B cell (primary cell): ENCODE data around the gene SYTL5. TPM values are rescaled to one million over a fixed set of nuclear protein-coding genes. Genes with fewer than 3 reads are reported as not detected.

Source experiments
- ATAC-seq: fragments of 200-7000 bp; cut with Tn5 transposase; one replicate; pipeline ENCODE4 v1.10.0; 2021; ENCODE audit warnings: low read depth, mild to moderate bottlenecking, moderate number of reproducible peaks, moderate library complexity
- CTCF ChIA-PET: fragments of 350-600 bp; sonication (Branson Sonifier 250); formaldehyde crosslinking; loops from one replicate; lab custom pipeline; 2021; ENCODE audit warnings: antibody characterized with exemption, inconsistent platforms; lab: Charles Lee
- POLR2A ChIA-PET: fragments of 350-600 bp; sonication (Branson Sonifier 250); formaldehyde crosslinking; loops from one replicate; lab custom pipeline; 2021; ENCODE audit warnings: antibody characterized with exemption; lab: Charles Lee
- DNase-seq: peaks from one replicate; pipeline ENCODE4 v3.0.0; 2013
- H2AFZ ChIP-seq: 2 replicates; pipeline ENCODE4 v1.6.1; 2012; ENCODE audit warnings: mild to moderate bottlenecking, low read depth, low read length; ENCODE audit not compliant: insufficient read depth, poor library complexity, severe bottlenecking
- H3K27ac ChIP-seq, 2 donors: 1 replicate in 1 of 2; 2 replicates in 1 of 2; pipeline ENCODE4 v1.5.1; 2012 to 2013; ENCODE audit warnings: low read length in 2 of 2, mild to moderate bottlenecking in 2 of 2, moderate library complexity in 1 of 2
- H3K27me3 ChIP-seq, 4 experiments: fragments of 200-600 bp in 1 of 4; sonication (generic) in 1 of 4; replicated peaks in 1 of 4; 1 replicate in 2 of 4; 2 replicates in 2 of 4; pipeline versions ENCODE4 v1.6.1 to v1.7.0; 2013 to 2016; ENCODE audit warnings: low read length in 3 of 4, mild to moderate bottlenecking in 2 of 4, mixed read lengths in 1 of 4, moderate library complexity in 1 of 4; ENCODE audit not compliant: insufficient read depth in 4 of 4, control insufficient read depth in 3 of 4; ENCODE audit errors: control extremely low read depth in 1 of 4
- H3K36me3 ChIP-seq, 2 experiments: replicated peaks in 1 of 2; 1 replicate in 1 of 2; 2 replicates in 1 of 2; pipeline versions ENCODE4 v1.6.1 to v1.7.1; 2013; ENCODE audit warnings: low read length in 1 of 2; ENCODE audit not compliant: insufficient read depth in 2 of 2, control insufficient read depth in 1 of 2; ENCODE audit errors: control extremely low read depth in 1 of 2, extremely low read depth in 1 of 2
- H3K4me1 ChIP-seq, 2 donors: fragments of 200-600 bp in 1 of 2; sonication (generic) in 1 of 2; 1 replicate in 1 of 2; 2 replicates in 1 of 2; pipeline versions ENCODE4 v1.5.1 to v1.6.1; 2013 to 2017; ENCODE audit warnings: low read length in 2 of 2; ENCODE audit not compliant: control insufficient read depth in 2 of 2, insufficient read depth in 2 of 2
- H3K4me2 ChIP-seq: replicated peaks from 2 replicates; pipeline ENCODE3; 2012; ENCODE audit warnings: mild to moderate bottlenecking, low read depth, low read length; ENCODE audit not compliant: poor library complexity, severe bottlenecking
- H3K4me3 ChIP-seq, 5 experiments: fragments of 200-600 bp in 1 of 5; sonication (generic) in 1 of 5; 1 replicate in 3 of 5; 2 replicates in 2 of 5; pipeline versions ENCODE4 v1.5.1 to v1.7.0; 2011 to 2016; ENCODE audit warnings: low read length in 4 of 5, mild to moderate bottlenecking in 4 of 5, low read depth in 2 of 5, control low read depth in 1 of 5, moderate library complexity in 1 of 5; ENCODE audit not compliant: insufficient read depth in 1 of 5; ENCODE audit errors: control extremely low read depth in 1 of 5, extremely low read depth in 1 of 5
- H3K79me2 ChIP-seq: fragments of 200-600 bp; sonication (generic); one replicate; pipeline ENCODE4 v1.6.0; 2016; ENCODE audit warnings: low read length; ENCODE audit not compliant: control insufficient read depth, insufficient read depth
- H3K9ac ChIP-seq: fragments of 200-600 bp; sonication (generic); 2 replicates; pipeline ENCODE4 v1.6.1; 2017; ENCODE audit warnings: mild to moderate bottlenecking, low read length, moderate library complexity
- H3K9me3 ChIP-seq, 3 donors: one replicate each; pipeline versions ENCODE4 v1.6.1 to v1.7.1; 2013; ENCODE audit warnings: low read length in 2 of 3; ENCODE audit not compliant: control insufficient read depth in 2 of 3, insufficient read depth in 1 of 3; ENCODE audit errors: control extremely low read depth in 1 of 3
- H4K20me1 ChIP-seq: 2 replicates; pipeline ENCODE4 v1.6.0; 2012; ENCODE audit warnings: mild to moderate bottlenecking, low read length; ENCODE audit not compliant: insufficient read depth, control insufficient read depth, poor library complexity, severe bottlenecking
- H3K27ac Mint-ChIP-seq: one replicate; pipeline ENCODE4 v1.8.0; 2021; ENCODE audit warnings: mixed read lengths
- H3K27me3 Mint-ChIP-seq: one replicate; pipeline ENCODE4 v1.8.0; 2021; ENCODE audit warnings: mixed read lengths
- H3K4me1 Mint-ChIP-seq: one replicate; pipeline ENCODE4 v1.8.0; 2021; ENCODE audit warnings: mixed read lengths
- H3K4me3 Mint-ChIP-seq: one replicate; pipeline ENCODE4 v1.8.0; 2021; ENCODE audit warnings: mixed read lengths
- H3K9me3 Mint-ChIP-seq: one replicate; pipeline ENCODE4 v1.8.0; 2022; ENCODE audit warnings: mixed read lengths; ENCODE audit not compliant: insufficient read depth
- CTCF ChIP-seq: fragments of 200-600 bp; IDR thresholded peaks from one replicate; pipeline ENCODE4 v1.8.0; 2022; ENCODE audit warnings: antibody characterized with exemption, mild to moderate bottlenecking
- EZH2 ChIP-seq: IDR thresholded peaks from 2 replicates; pipeline ENCODE4 v1.6.1; 2012; ENCODE audit warnings: borderline replicate concordance, low read depth, mild to moderate bottlenecking, moderate library complexity, low read length; ENCODE audit not compliant: insufficient read depth, poor library complexity, severe bottlenecking
- WGBS: methylation state at CpG from one replicate; pipeline ENCODE4 v1.1.5; 2013; ENCODE audit warnings: missing lambda C conversion rate; ENCODE audit not compliant: insufficient coverage; 5-methylcytosine and 5-hydroxymethylcytosine counted together
- intact Hi-C: fragments of 100-400 bp; cut with micrococcal nuclease; formaldehyde crosslinking; loops from one replicate; pipeline ENCODE4 v1.10.0; 2022
- polyA plus RNA-seq: library from polyadenylated mRNA; depleted of rRNA; stranded (reverse); fragments of >200 nt; gene quantifications from 2 replicates; pipeline ENCODE4 v1.2.3, GENCODE V29; 2012
- total RNA-seq, 2 donors: library from RNA; stranded (reverse); fragments of 120-200 nt in 1 of 2; gene quantifications; 1 replicate in 1 of 2; 2 replicates in 1 of 2; pipeline versions ENCODE4 v1.2.3 to v1.2.4, GENCODE V29; 2013 to 2022

Gene SYTL5
- total and polyA plus RNA-seq, 2 donors (not counting 1 experiment from before 2014, with no cell fraction given), result 0.01 TPM; not detected in 1

GRCh38 chrX:38086451-38087215 lies 80.3 kb downstream of the SYTL5 start:
- Mint-ChIP-seq H3K9me3 (no peaks in the 10 kb centered on the region), H3K4me1 (no peaks in the 10 kb centered on the region), H3K27me3 (peaks cover 5% of the 10 kb centered on the region), H3K27ac (no peak overlapping the region), H3K4me3 (no peak overlapping the region)
- Histone ChIP-seq H3K9ac (no peak overlapping the region), H3K9me3 (no peaks in the 10 kb centered on the region), H3K79me2 (no peaks in the 10 kb centered on the region), H3K36me3 (no peaks in the 10 kb centered on the region), H3K4me3 (no peak overlapping the region), H4K20me1 (no peaks in the 10 kb centered on the region), H2AFZ (no peak overlapping the region), H3K4me2 (no peak overlapping the region), H3K27me3 (no peaks in the 10 kb centered on the region), H3K4me1 (no peaks in the 10 kb centered on the region), H3K27ac (no peak overlapping the region)
- WGBS, result no CpG with 5 or more reads among the region's 4 CpGs
- POLR2A ChIA-PET, result no interaction called here
- ATAC-seq (no peak), DNase-seq (no peak)
- TF ChIP-seq CTCF (no peak), EZH2 (no peak)
- intact Hi-C loops, result no loop called here
- CTCF ChIA-PET, result no interaction called here

GRCh38 chrX:38087594-38087993 lies 81.2 kb downstream of the SYTL5 start:
- H3K9ac ChIP-seq, result no peak overlapping the region
- no peak overlapping the region for H3K4me2 ChIP-seq
- H3K36me3 ChIP-seq, result no peaks in the 10 kb centered on the region
- no peaks in the 10 kb centered on the region for H3K79me2 ChIP-seq
- H3K27ac Mint-ChIP-seq, result no peak overlapping the region
- H4K20me1 ChIP-seq, result no peaks in the 10 kb centered on the region
- no CpG with 5 or more reads among the region's 1 CpG for WGBS
- no peak overlapping the region for H3K4me3 Mint-ChIP-seq
- H3K9me3 ChIP-seq, result no peaks in the 10 kb centered on the region
- ATAC-seq (no peak), DNase-seq (no peak)
- ChIA-PET POLR2A (no interaction called here), CTCF (no interaction called here)
- H3K4me1 Mint-ChIP-seq, result no peaks in the 10 kb centered on the region
- intact Hi-C loops, result no loop called here
- no peak overlapping the region for H3K27ac ChIP-seq
- H3K27me3 ChIP-seq, result no peaks in the 10 kb centered on the region
- peaks cover 1% of the 10 kb centered on the region for H3K27me3 Mint-ChIP-seq
- H2AFZ ChIP-seq, result no peak overlapping the region
- TF ChIP-seq CTCF (no peak), EZH2 (no peak)
- H3K9me3 Mint-ChIP-seq, result no peaks in the 10 kb centered on the region
- no peaks in the 10 kb centered on the region for H3K4me1 ChIP-seq
- H3K4me3 ChIP-seq, result no peak overlapping the region
